KMS-11 (cell line): ENCODE data around the gene CDCA7L.
"Not testable (repeated sequence)": the region's sequence is repeated elsewhere in the genome, so short reads cannot be mapped to it uniquely, and the experiment has no call there.

ENCODE experiments used
- H2AFZ ChIP-seq: fragments of 200-600 bp; sonication (generic); 2 replicates; pipeline ENCODE4 v1.6.1; 2016; ENCODE audit warnings: antibody characterized with exemption, mixed run types, low read depth
- H3K27ac ChIP-seq: fragments of 200-600 bp; sonication (generic); 2 replicates; pipeline ENCODE4 v1.6.1; 2016; ENCODE audit warnings: mild to moderate bottlenecking, mixed run types
- H3K27me3 ChIP-seq: fragments of 200-600 bp; sonication (generic); 2 replicates; pipeline ENCODE4 v1.6.1; 2017; ENCODE audit warnings: mild to moderate bottlenecking, low read depth, mixed run types, moderate library complexity; ENCODE audit not compliant: insufficient read depth
- H3K36me3 ChIP-seq: fragments of 200-600 bp; sonication (generic); 2 replicates; pipeline ENCODE4 v1.6.1; 2017; ENCODE audit warnings: mild to moderate bottlenecking, mixed run types; ENCODE audit not compliant: insufficient read depth
- H3K4me1 ChIP-seq: fragments of 200-600 bp; sonication (generic); 2 replicates; pipeline ENCODE4 v1.6.1; 2016; ENCODE audit warnings: mild to moderate bottlenecking, low read depth, mixed run types; ENCODE audit not compliant: poor library complexity, severe bottlenecking
- H3K4me2 ChIP-seq: fragments of 200-600 bp; sonication (generic); 2 replicates; pipeline ENCODE4 v1.7.0; 2016; ENCODE audit warnings: mild to moderate bottlenecking, mixed run types
- H3K4me3 ChIP-seq: fragments of 200-600 bp; sonication (generic); IDR thresholded peaks from 2 replicates; pipeline ENCODE4 v1.6.1; 2017; ENCODE audit warnings: low read depth, low read length, mixed read lengths; ENCODE audit not compliant: insufficient read depth
- H3K79me2 ChIP-seq: fragments of 200-600 bp; sonication (generic); 2 replicates; pipeline ENCODE4 v1.6.1; 2016; ENCODE audit warnings: low read depth, mixed run types; ENCODE audit not compliant: insufficient read depth
- H3K9ac ChIP-seq: fragments of 200-600 bp; sonication (generic); 2 replicates; pipeline ENCODE4 v1.6.1; 2016; ENCODE audit warnings: mild to moderate bottlenecking, mixed run types
- H4K20me1 ChIP-seq: fragments of 200-600 bp; sonication (generic); 2 replicates; pipeline ENCODE4 v1.6.1; 2016; ENCODE audit warnings: mild to moderate bottlenecking, mixed run types; ENCODE audit not compliant: insufficient read depth
- TF ChIP-seq, protein P1 (sequence below): fragments of 200-600 bp; sonication (generic); conservative IDR thresholded peaks from 2 replicates; pipeline ENCODE4 v1.6.1; 2017; ENCODE audit warnings: low read depth, mild to moderate bottlenecking, antibody characterized with exemption, low read length, moderate library complexity, mixed read lengths

Gene CDCA7L

GRCh38 chr7:21867226-21867625, 78.5 kb downstream of the CDCA7L start:
- Histone ChIP-seq H3K27me3 (no peaks in the 10 kb centered on the region), H3K4me2 (no peak overlapping the region), H2AFZ (no peak overlapping the region), H3K9ac (no peak overlapping the region), H3K4me1 (no peaks in the 10 kb centered on the region), H4K20me1 (no peaks in the 10 kb centered on the region), H3K36me3 (no peaks in the 10 kb centered on the region), H3K4me3 (no peak overlapping the region), H3K27ac (no peak overlapping the region), H3K79me2 (no peaks in the 10 kb centered on the region)
- TF ChIP-seq, protein P1, sequence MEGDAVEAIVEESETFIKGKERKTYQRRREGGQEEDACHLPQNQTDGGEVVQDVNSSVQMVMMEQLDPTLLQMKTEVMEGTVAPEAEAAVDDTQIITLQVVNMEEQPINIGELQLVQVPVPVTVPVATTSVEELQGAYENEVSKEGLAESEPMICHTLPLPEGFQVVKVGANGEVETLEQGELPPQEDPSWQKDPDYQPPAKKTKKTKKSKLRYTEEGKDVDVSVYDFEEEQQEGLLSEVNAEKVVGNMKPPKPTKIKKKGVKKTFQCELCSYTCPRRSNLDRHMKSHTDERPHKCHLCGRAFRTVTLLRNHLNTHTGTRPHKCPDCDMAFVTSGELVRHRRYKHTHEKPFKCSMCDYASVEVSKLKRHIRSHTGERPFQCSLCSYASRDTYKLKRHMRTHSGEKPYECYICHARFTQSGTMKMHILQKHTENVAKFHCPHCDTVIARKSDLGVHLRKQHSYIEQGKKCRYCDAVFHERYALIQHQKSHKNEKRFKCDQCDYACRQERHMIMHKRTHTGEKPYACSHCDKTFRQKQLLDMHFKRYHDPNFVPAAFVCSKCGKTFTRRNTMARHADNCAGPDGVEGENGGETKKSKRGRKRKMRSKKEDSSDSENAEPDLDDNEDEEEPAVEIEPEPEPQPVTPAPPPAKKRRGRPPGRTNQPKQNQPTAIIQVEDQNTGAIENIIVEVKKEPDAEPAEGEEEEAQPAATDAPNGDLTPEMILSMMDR: no peak

DNA sequence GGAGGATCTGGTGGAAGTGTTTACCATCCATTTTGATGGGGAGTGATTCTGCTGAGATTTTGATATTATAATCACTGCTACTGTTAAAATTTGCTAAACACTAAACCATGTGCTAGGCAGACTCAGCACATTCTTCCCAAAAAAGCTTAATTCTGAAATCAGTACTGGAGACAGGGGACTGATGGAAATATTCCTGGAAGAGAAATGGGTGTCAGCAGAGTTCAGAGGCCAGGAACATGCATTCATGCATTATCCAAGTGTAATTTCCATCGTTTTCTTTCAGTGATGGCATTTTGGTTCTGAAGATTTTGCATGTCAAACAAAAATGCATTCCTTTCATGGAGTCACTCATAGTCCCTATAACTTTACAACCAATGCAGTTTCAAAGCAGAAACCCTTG, 79.0 kb downstream of the CDCA7L start:
- Histone ChIP-seq H3K79me2 (no peaks in the 10 kb centered on the region), H3K9ac (no peak overlapping the region), H4K20me1 (no peaks in the 10 kb centered on the region), H3K4me1 (no peaks in the 10 kb centered on the region), H3K4me3 (no peak overlapping the region), H2AFZ (no peak overlapping the region), H3K4me2 (no peak overlapping the region), H3K27ac (no peak overlapping the region), H3K27me3 (no peaks in the 10 kb centered on the region), H3K36me3 (no peaks in the 10 kb centered on the region)
- TF ChIP-seq, protein P1: no peak

DNA sequence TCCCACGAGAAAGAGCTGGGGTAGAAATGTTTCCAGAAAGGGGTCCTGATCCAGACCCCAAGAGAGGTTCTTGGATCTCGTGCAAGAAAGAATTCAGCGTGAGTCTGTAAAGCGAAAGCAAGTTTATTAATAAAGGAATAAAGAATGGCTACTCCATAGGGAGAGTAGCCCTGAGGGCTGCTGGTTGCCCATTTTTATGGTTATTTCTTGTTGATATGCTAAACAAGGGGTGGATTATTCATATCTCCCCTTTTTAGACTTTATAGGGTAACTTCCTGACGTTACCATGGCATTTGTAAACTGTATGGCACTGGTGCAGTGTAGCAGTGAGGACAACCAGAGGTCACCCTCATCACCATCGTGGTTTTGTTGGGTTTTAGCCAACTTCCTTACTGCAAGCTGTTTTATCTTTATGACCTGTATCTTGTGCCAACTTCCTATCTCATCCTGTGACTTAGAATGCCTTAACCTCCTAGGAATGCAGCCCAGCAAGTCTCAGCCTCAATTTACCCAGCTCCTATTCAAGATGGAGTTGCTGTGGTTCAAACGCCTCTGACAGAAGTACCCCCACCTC, 80.0 kb downstream of the CDCA7L start:
- H3K27ac ChIP-seq, H3K4me1 ChIP-seq, H3K4me3 ChIP-seq, H3K9ac ChIP-seq, H3K36me3 ChIP-seq, H2AFZ ChIP-seq, H3K27me3 ChIP-seq, H3K4me2 ChIP-seq, H3K79me2 ChIP-seq, H4K20me1 ChIP-seq: not testable (repeated sequence)

GRCh38 chr7:21851559-21851967, 94.1 kb downstream of the CDCA7L start:
- H2AFZ ChIP-seq: no peak overlapping the region
- H3K36me3 ChIP-seq: no peaks in the 10 kb centered on the region
- no peak overlapping the region for H3K27ac ChIP-seq
- no peaks in the 10 kb centered on the region for H3K27me3 ChIP-seq
- no peaks in the 10 kb centered on the region for H3K4me1 ChIP-seq
- no peaks in the 10 kb centered on the region for H4K20me1 ChIP-seq
- H3K4me3 ChIP-seq: no peak overlapping the region
- H3K79me2 ChIP-seq: no peaks in the 10 kb centered on the region
- no peak overlapping the region for H3K9ac ChIP-seq
- no peak overlapping the region for H3K4me2 ChIP-seq
- TF ChIP-seq, protein P1: no peak
